Right lobe of liver (tissue), 4 donors: ENCODE data around the gene CALHM2.

Source experiments
- CTCF ChIP-seq, 4 donors: fragments of 200-600 bp in 3 of 4; fragments of 450-650 bp in 1 of 4; IDR thresholded peaks; one replicate each; pipeline versions ENCODE4 v1.5.1 to v1.8.0; 2016 to 2022; ENCODE audit warnings: antibody characterized with exemption in 4 of 4, mild to moderate bottlenecking in 2 of 4
- POLR2A ChIP-seq: fragments of 450-650 bp; IDR thresholded peaks from one replicate; pipeline ENCODE4 v1.6.1; 2017; ENCODE audit warnings: antibody characterized with exemption, mild to moderate bottlenecking
- donor health status: DM: no; HTN: no; CAD: no.
- donor health status: DM: no; HTN: no; CAD: no.
- donor health status: DM: no; HTN: yes; CAD: no.

GRCh38 chr10:103454026-103454425, 1.9 kb upstream of the CALHM2 start:
- TF ChIP-seq CTCF (IDR thresholded peaks at IDR 0.05) (no peak), POLR2A (no peak)
